OCI-LY3 (cell line): ENCODE data around the gene TRUB2.

ENCODE experiments used
- H2AFZ ChIP-seq: fragments of 200-600, 300-600 bp; shearing (Covaris generic); 2 replicates; pipeline ENCODE4 v1.6.0; 2014; ENCODE audit warnings: antibody characterized with exemption, low read depth, low read length
- H3K27ac ChIP-seq: fragments of 200-600, 300-600 bp; sonication (generic); 2 replicates; pipeline ENCODE4 v1.5.1; 2014; ENCODE audit warnings: mild to moderate bottlenecking, low read length, moderate library complexity, mixed read lengths
- H3K27me3 ChIP-seq: fragments of 200-600, 300-600 bp; sonication (generic); 2 replicates; pipeline ENCODE4 v1.6.1; 2014; ENCODE audit warnings: low read depth, low read length, mixed read lengths
- H3K36me3 ChIP-seq: fragments of 200-600, 300-600 bp; sonication (generic); replicated peaks from 2 replicates; pipeline ENCODE3; 2014; ENCODE audit warnings: low read depth, low read length, mixed read lengths
- H3K4me1 ChIP-seq: fragments of 300-600, 200-600 bp; sonication (generic); 2 replicates; pipeline ENCODE4 v1.6.1; 2014; ENCODE audit warnings: low read length, mixed read lengths
- H3K4me2 ChIP-seq: fragments of 200-600, 300-600 bp; sonication (generic); 2 replicates; pipeline ENCODE4 v1.6.1; 2014; ENCODE audit warnings: low read length, mixed read lengths
- H3K4me3 ChIP-seq: fragments of 300-600, 200-600 bp; sonication (generic); 2 replicates; pipeline ENCODE4 v1.5.1; 2014; ENCODE audit warnings: antibody characterized with exemption, mild to moderate bottlenecking, low read length, moderate library complexity
- H3K79me2 ChIP-seq: fragments of 300-600, 200-600 bp; shearing (Covaris generic); 2 replicates; pipeline ENCODE4 v1.6.1; 2014; ENCODE audit warnings: mild to moderate bottlenecking, low read length, mixed read lengths
- H3K9ac ChIP-seq: fragments of 300-600, 200-600 bp; shearing (Covaris generic); 2 replicates; pipeline ENCODE4 v1.6.0; 2014; ENCODE audit warnings: mild to moderate bottlenecking, low read length, moderate library complexity
- H3K9me3 ChIP-seq: fragments of 200-600, 300-600 bp; shearing (Covaris generic); 2 replicates; pipeline ENCODE4 v1.6.1; 2014; ENCODE audit warnings: low read length, mixed read lengths; ENCODE audit not compliant: insufficient read depth
- H4K20me1 ChIP-seq: fragments of 200-600, 300-600 bp; sonication (generic); 2 replicates; pipeline ENCODE4 v1.6.1; 2016; ENCODE audit warnings: low read length, mixed read lengths; ENCODE audit not compliant: insufficient read depth
- EZH2phosphoT487 ChIP-seq: fragments of 200-600 bp; shearing (Covaris generic); IDR thresholded peaks from 2 replicates; pipeline ENCODE4 v1.6.1; 2018; ENCODE audit warnings: antibody characterized with exemption, mixed run types, low read depth
- TF ChIP-seq, protein P1 (sequence below): fragments of 200-600, 300-600 bp; sonication (generic); IDR thresholded peaks from 2 replicates; pipeline ENCODE4 v1.5.1; 2014; ENCODE audit warnings: antibody characterized with exemption, low read length, low read depth

The TRUB2 gene

DNA sequence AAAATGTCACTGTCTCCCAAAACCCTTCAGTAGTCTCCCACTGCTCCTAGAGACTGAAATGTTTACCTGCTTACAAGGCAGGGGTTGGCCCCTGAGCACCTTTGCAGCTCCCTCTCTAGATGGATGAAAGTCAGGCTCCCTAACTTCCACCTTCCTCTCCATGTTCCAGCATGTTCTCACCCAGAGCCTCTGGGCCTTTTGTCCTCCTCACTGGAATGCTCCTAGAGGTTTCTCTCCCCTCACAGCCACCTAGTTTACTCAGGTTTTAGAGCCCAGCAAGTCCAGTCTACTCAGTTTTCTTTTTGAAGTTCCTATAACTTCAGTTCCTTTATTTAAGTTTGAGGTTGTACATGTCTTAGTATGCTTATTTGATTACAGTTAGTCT is 48.1 kb upstream of the TRUB2 start:
- Histone ChIP-seq H3K9ac (peak overlapping the region; percentile 84), H3K4me1 (peaks cover 15% of the 10 kb centered on the region), H3K27me3 (no peaks in the 10 kb centered on the region), H3K27ac (peak overlapping the region; percentile 44), H4K20me1 (no peaks in the 10 kb centered on the region), H3K79me2 (peaks cover 39% of the 10 kb centered on the region), H3K9me3 (no peaks in the 10 kb centered on the region), H3K36me3 (peaks cover 4% of the 10 kb centered on the region), H2AFZ (peak overlapping the region; percentile 81), H3K4me2 (peak overlapping the region; percentile 82), H3K4me3 (peak overlapping the region; percentile 91)
- TF ChIP-seq, protein P1, sequence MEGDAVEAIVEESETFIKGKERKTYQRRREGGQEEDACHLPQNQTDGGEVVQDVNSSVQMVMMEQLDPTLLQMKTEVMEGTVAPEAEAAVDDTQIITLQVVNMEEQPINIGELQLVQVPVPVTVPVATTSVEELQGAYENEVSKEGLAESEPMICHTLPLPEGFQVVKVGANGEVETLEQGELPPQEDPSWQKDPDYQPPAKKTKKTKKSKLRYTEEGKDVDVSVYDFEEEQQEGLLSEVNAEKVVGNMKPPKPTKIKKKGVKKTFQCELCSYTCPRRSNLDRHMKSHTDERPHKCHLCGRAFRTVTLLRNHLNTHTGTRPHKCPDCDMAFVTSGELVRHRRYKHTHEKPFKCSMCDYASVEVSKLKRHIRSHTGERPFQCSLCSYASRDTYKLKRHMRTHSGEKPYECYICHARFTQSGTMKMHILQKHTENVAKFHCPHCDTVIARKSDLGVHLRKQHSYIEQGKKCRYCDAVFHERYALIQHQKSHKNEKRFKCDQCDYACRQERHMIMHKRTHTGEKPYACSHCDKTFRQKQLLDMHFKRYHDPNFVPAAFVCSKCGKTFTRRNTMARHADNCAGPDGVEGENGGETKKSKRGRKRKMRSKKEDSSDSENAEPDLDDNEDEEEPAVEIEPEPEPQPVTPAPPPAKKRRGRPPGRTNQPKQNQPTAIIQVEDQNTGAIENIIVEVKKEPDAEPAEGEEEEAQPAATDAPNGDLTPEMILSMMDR = no peak
- no peak for TF ChIP-seq EZH2phosphoT487

DNA sequence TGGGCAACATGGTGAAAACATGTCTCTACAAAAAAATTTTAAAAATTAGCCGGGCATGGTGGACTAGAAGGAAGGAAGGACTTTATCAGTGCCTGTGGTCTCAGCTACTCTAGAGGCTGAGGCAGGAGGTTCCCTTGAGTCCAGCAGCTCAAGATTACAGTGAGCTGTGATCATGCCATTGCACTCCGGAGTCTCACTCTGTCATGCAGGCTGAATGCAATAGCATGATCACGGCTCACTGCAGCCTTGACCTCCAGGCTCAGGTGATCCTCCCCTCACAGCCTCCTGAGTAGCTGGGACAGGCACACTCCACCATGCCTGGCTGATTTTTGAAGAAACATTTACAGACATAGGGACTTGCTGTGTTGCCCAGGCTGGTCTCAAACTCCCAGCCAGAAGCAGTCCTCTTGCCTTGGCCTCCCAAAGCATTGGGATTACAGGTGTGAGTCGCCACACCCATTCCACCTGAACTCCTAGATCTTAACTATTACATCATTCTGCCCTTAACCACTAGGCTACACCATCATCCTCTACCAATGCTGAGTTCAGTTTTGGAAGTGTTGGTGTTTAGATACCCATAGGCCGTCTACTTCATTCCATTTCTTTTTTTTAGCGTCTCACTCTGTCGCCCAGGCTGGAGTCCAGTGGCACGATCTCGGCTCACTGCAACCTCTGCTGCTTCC is 46.9 kb upstream of the TRUB2 start:
- H3K9ac ChIP-seq = no peak overlapping the region
- H3K4me2 ChIP-seq = no peak overlapping the region
- H3K27ac ChIP-seq = no peak overlapping the region
- H3K27me3 ChIP-seq = no peaks in the 10 kb centered on the region
- no peaks in the 10 kb centered on the region for H4K20me1 ChIP-seq
- H3K4me1 ChIP-seq = peaks cover 24% of the 10 kb centered on the region
- H3K79me2 ChIP-seq = peaks cover 28% of the 10 kb centered on the region
- no peak for TF ChIP-seq EZH2phosphoT487
- TF ChIP-seq, protein P1 = no peak
- H3K9me3 ChIP-seq = no peaks in the 10 kb centered on the region
- no peak overlapping the region for H2AFZ ChIP-seq
- H3K36me3 ChIP-seq = peaks cover 4% of the 10 kb centered on the region
- H3K4me3 ChIP-seq = no peak overlapping the region

DNA sequence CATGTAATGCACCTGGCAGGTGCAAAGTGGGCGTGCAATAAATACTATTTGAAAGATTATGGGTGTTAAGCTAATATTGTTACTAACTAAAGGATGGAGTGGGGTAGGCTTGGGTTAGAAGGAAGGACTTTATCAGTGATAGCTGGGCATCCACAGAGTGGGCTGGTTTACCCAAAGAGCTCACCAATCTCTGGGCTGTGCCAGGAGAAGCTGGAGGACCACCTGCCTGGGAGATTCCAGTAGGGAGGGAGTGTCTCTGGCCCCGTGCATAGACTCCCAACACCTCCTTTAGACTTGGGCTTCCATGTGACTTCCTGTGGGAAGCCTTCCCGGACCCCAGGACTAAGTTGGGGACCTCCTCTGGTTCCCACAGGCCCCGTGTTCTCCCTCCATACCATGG is 43.3 kb upstream of the TRUB2 start:
- peak overlapping the region; percentile 73 for H3K4me3 ChIP-seq
- peaks cover 16% of the 10 kb centered on the region for H3K4me1 ChIP-seq
- peak overlapping the region; percentile 89 for H3K4me2 ChIP-seq
- H2AFZ ChIP-seq = peak overlapping the region; percentile 99
- H3K9me3 ChIP-seq = no peaks in the 10 kb centered on the region
- H3K27ac ChIP-seq = no peak overlapping the region
- no peaks in the 10 kb centered on the region for H3K36me3 ChIP-seq
- H3K79me2 ChIP-seq = no peaks in the 10 kb centered on the region
- no peaks in the 10 kb centered on the region for H4K20me1 ChIP-seq
- H3K9ac ChIP-seq = peak overlapping the region; percentile 63
- H3K27me3 ChIP-seq = no peaks in the 10 kb centered on the region
- TF ChIP-seq EZH2phosphoT487 = no peak
- TF ChIP-seq, protein P1 = no peak

DNA sequence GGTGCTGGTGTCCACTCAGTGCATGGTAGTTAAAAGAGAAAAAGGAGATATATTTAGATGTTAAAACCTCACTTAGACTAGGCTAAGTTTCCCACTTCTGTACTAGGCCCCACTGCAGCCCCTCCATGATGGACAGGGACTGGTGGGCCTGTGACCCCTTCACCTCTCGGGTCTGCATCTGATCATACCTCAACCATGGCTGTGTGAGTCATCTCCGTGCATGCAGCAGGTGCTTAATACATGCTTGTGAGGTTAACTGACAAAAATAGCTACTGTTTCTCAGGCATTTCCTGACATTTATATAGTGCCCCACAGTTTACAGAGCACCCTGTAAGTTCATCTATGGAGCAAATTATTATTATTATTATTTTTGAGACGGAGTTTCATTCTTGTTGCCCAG is 40.5 kb upstream of the TRUB2 start:
- Histone ChIP-seq H3K4me2 (no peak overlapping the region), H3K4me1 (peaks cover 12% of the 10 kb centered on the region), H3K79me2 (no peaks in the 10 kb centered on the region), H3K9me3 (no peaks in the 10 kb centered on the region), H3K27ac (no peak overlapping the region), H3K27me3 (no peaks in the 10 kb centered on the region), H3K36me3 (no peaks in the 10 kb centered on the region), H4K20me1 (no peaks in the 10 kb centered on the region), H2AFZ (no peak overlapping the region), H3K9ac (no peak overlapping the region), H3K4me3 (no peak overlapping the region)
- no peak for TF ChIP-seq EZH2phosphoT487
- TF ChIP-seq, protein P1 = no peak
